ENCODE results near the gene MICU1. TPM values are rescaled to one million over a fixed set of nuclear protein-coding genes. Genes with fewer than 3 reads are reported as not detected.
A peak's percentile ranks its signal among the peaks of the same experiment; 100 is the strongest.

MICU1 gene
- polyA plus RNA-seq, 1 of the 3 experiments (the other 2 are of a cell fraction), result 24.6 TPM

- TF ChIP-seq REST (IDR thresholded peaks at IDR 0.05; ENCODE audit: low read depth, low read length), result no peak
- TF ChIP-seq EP300 (IDR thresholded peaks at IDR 0.05; ENCODE audit: borderline replicate concordance in 1 of 2, low read depth in 1 of 2, low read length in 1 of 2), result peak; percentile 75 to 95; a peak in 2 of 4 replicates
- peak; percentile 87; the same call in 1 of the 2 replicates for TF ChIP-seq RXRA (IDR thresholded peaks at IDR 0.05; ENCODE audit: borderline replicate concordance, low read depth)
- peak; percentile 25; the same call in 1 of the 2 replicates for TF ChIP-seq SIN3A (IDR thresholded peaks at IDR 0.05; ENCODE audit: borderline replicate concordance, low read depth, low read length)
- TF ChIP-seq NRF1 (IDR thresholded peaks at IDR 0.05; ENCODE audit: low read depth, low read length), result no peak
- peak; percentile 91; the same call in 1 of the 2 replicates for TF ChIP-seq POLR2AphosphoS5 (IDR thresholded peaks at IDR 0.05; ENCODE audit: low read depth, low read length)
- TF ChIP-seq TCF12 (IDR thresholded peaks at IDR 0.05), result peak; percentile 99
- no peak for TF ChIP-seq ELF1 (IDR thresholded peaks at IDR 0.05)
- TF ChIP-seq GATA2 (CRISPR knock-in tag; IDR thresholded peaks at IDR 0.05), result peak; percentile 89
- peak; percentile 31 for TF ChIP-seq RAD21 (IDR thresholded peaks at IDR 0.05; ENCODE audit: low read length)
- TF ChIP-seq MAX (IDR thresholded peaks at IDR 0.05; ENCODE audit: low read depth), result peak; percentile 82
- TF ChIP-seq FOXJ3 (CRISPR knock-in tag; IDR thresholded peaks at IDR 0.05), result peak; percentile 85
- peak; percentile 56; the same call in 1 of the 2 replicates for TF ChIP-seq MXI1 (IDR thresholded peaks at IDR 0.05; ENCODE audit: low read depth, low read length)
- no peak for TF ChIP-seq CTCF (IDR thresholded peaks at IDR 0.05)
- TF ChIP-seq TEAD4 (IDR thresholded peaks at IDR 0.05; ENCODE audit: borderline replicate concordance, insufficient read depth), result 0 out of 2 replicates have a peak, but pooled peaks have one; percentile 34
Measured at GRCh38 chr10:72320676-72321247, 305.1 kb downstream of the MICU1 start (continued).
